ENCODE measurements around the gene ZNF212.

ZNF212 gene

GRCh38 chr7:149286811-149287400 is 47.5 kb downstream of the ZNF212 start:
- no peak for DNase-seq

DNA sequence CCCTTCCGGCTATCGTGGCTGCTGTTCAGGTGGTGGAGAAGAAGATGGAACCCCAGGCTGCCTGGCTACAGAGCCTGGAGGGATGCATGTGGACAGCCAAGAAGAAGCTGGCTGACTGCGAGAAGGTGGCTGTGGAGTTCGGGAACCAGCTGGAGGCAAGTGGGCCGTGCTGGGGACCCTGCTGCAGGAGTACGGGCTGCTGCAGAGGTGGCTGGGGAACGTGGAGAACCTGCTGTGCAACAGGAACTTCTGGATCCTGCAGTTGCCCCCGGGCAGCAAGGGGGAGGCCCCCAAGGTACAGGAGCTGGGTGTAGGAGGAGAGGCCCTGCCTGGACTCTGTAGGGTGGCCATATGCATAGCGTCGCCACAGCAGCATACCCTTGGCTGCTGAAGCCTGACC is 48.2 kb downstream of the ZNF212 start:
- no peak for DNase-seq

GRCh38 chr7:149289262-149289661 is 49.8 kb downstream of the ZNF212 start:
- DNase-seq = no peak

GRCh38 chr7:149289856-149290255 is 50.4 kb downstream of the ZNF212 start:
- DNase-seq = no peak

DNA sequence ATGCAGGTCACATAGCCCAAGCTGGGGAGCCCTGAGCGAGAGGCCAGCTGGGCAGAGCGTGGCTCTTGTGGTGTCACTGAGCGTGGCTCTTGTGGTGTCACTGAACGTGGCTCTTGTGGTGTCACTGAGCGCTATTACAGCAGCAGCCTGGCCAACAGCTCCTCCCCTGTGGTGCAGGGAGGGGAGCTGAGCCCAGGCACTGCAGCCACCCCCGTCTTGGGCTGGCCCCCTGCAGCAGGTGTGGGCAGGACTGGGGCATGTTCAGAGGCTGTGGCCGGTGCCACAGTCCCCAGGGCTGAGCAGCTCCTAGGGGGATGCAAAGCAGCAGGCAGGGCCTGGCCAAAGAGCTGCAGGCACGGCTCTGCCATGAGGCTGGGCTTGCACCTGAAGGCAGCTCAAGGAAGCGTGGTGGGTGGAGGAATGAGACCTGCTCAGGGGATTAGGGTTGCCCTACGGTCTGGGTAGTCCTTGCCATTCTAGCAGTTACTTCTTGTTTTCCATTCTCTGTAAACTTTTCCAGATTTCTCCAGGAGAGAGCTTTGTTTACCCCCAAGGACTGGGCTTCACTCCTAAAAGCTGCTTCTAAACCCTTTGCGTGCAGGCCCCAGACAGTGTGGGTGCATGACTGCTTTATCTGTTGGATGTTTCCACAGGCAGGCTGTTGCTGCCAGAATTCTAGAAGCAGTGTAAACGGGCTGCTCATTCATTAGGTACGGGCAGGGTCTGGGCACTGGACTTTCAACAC is 51.8 kb downstream of the ZNF212 start:
- DNase-seq = no peak

DNA sequence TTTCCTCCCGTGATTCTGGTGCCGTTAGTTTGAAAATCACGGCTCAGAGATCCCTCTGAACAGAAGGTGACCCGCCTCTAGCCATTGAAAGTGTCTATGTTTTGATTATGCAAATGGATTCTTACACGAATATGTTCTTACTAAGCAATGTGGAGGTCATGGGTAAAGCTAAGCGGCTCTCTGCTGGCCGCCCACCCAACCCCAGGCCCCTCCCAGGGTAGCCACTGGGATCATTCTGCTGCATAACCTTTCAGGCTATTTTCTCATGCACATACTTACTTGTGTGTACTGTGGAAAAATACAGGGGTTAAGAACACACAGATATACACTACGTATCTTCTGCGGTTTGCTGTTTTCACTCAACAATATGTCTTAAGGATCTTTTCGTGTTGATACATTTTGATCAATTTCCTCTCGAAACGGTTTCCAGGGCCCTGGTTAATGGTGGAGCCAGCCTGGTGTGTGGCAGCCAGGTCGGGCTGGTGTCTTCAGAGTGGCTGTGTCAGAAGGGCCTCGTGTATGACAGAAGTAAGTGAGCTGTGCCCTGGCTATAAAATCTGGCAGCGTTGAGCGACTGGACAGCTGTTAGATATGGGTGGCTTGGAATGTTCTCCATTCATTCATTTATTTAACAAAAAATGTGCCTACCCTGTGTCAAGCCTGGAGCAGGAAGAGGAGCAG is 52.5 kb downstream of the ZNF212 start:
- DNase-seq = no peak

DNA sequence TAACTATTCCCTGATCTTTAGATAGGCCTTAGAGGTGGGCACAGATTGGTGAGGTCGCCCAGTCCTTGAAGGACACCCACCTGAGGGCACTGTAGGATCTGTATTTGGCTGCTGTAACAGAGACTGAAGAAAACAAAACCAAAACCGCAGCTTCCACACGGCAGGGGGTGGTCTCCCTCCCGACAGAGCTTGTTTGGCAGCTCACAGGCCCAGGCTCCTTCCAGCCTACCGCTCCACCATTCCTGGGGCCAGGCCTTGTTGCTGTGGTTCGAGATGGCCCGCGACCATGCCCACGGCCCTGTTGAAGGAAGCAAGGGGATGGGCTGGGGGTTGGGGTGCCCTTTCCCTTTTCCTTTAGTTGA is 53.0 kb downstream of the ZNF212 start:
- no peak for DNase-seq

DNA sequence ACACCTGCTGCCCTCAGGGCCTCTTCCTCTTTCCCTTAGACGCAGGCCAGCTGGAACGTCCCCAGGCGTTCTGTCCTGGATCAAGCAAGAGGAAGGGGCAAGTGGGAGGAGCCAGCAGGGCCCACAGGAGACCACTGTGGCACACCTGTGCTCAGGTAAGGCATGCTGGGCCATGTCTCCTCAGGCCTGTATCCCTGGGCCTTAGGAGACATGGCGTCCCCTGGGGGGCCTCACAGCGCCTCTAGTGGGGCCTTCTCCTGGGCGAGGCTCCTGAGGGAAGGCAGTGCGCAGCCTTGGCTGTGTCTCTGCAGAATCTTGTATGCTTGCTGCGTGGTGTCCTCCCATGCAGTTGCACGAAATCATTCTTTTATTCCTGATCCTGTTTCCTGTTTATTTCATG is 53.9 kb downstream of the ZNF212 start:
- DNase-seq = no peak

DNA sequence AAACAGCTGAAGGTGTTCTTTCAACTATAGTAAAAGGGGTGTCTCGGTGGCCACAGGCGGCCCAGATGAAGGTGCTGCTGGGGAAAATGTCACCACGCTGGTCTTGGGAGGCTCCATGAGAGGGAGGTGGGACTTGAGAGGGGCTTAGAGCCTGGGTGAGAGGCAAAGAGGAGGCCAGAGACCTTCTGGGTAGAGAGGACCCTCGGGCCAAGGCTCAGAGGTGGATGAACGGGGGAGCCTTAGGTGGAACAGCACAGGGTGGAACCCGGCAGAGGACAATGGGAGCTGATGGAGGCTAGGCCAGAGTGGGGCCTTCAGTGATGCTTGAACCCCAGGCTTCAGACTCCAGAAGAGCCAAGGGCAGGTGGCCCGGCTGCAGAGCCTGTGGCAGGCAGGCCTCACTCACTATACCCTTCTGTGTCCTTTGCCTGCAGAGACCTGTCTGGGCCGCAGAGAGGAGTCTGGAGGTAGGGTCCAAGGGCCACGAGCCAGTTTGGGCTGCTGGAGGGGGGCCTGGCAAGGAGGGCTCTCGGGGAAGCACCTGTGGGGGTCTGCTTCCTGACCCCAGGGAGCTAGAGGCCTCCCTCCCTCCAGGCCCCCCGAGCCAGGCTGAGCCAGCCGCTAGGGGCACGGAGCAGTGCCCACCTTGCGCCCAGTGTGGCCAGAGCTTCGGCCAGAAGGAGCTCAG is 54.6 kb downstream of the ZNF212 start:
- no peak for DNase-seq

DNA sequence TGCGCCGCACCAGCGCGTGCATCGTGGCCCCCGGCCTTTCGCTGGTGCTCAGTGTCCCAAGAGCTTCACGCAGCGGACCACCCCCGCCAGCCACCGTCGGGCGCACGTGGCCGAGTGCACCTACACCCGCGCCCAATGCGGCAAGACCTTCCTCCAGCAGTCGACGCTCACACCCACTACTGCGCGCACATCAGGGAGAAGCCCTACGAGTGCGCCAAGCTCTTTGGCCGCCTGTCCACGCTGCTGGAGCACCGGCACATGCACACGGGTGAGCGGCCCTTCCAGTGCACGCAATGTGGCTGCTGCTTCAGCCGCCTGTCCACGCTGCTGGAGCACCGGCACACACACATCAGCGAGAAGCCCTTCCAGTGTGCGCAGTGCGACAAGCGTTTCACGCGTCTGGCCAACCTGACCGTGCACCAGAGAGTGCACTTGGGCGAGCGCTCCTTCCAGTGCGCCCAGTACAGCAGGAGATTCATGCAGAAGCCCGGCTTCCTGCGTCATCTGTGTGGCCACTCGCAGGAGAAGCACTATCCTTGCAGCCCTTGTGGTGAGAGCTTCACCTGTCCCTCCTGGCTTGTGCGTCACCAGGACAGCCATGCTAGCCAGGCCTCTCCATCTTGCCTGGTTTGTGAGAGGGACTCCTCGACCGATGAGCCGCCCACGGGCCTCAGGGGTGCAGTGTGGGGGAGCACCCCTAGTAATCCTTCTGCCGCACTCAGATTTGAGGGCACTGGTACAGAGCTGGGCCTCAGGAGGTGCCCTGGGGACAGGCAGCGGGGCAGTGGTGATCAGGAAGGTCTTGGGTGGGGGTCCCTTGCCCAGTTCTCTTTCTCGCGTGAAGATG is 55.4 kb downstream of the ZNF212 start:
- DNase-seq = no peak

GRCh38 chr7:149295481-149295850 is 56.0 kb downstream of the ZNF212 start:
- DNase-seq = no peak

DNA sequence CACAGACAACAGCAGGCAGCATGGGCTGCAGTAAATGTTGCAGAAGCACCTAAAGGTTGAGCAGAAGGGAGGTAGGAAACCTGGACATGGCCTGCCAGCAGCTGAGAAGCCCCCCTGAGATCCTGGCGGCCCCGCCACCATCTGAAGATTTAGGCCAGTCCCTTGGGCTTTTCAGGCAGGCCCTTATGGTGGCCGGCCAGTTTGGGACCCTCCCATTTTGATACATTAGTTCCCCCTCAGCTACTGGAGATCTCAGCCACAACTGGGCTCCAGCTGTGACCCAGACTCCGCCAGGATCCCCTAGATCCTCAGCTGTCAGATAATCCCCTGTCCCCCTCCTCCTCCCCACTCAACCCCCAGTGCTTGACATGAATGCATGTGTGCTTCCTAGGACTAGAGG is 56.9 kb downstream of the ZNF212 start:
- no peak for DNase-seq

GRCh38 chr7:149297034-149297755 is 57.7 kb downstream of the ZNF212 start:
- no peak for DNase-seq

GRCh38 chr7:149300620-149301285 is 61.3 kb downstream of the ZNF212 start:
- no peak for DNase-seq

DNA sequence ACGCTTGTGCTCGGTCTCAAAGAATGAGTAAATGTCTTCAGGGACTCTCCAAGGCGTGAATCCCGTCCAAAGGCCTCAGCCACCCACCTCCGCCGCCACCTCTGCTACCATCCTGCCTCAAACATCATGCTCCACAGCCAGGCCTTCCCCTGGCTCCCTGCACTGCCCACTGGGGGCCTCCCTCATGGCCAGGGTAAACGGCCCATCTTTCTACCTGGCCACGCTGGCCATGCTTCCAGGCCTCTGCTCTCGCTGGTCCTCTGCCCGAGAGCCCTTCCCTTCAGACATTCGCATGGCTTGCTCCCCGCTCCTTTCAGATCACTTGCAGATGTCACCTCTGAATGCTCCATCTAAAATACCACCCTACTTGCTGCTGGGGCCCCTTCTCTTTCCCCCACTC is 62.8 kb downstream of the ZNF212 start:
- no peak for DNase-seq

DNA sequence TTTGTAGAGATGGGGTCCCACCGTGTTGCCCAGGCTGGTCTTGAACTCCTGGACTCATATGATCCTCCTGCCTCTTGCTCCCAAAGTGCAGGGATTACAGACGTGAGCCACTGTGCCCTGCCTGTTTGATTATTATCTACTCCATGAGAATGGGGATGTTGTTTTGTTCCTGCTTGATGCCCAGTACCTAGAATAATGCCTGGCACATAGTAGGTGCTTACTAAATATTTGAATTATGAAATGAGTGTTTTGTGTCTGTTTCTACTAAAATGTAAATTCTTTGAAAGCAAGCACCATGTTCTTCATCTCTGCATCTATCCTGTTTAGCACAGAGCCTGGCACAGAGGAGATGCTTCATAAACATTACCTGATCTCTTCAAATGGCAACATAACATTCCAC is 63.4 kb downstream of the ZNF212 start:
- no peak for DNase-seq

DNA sequence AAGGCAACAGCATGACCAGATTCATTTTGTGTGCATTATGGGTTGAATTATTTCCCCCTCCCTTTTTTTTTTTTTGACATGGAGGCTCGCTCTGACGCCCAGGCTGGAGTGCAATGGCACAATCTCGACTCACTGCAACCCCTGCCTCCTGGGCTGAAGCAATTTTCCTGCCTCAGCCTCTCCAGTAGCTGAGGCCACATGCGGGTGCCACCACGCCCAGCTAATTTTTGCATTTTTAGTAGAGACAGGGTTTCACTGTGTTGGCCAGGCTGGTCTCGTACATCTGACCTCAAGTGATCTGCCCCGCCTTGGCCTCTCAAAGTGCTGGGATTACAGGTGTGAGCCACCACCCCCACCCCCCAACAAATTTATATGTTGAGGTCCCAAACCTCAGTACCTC is 64.6 kb downstream of the ZNF212 start:
- no peak for DNase-seq
